Endothelial cell of coronary artery (primary cell): ENCODE measurements around the gene ATP13A5. TPM values are rescaled to one million over a fixed set of nuclear protein-coding genes. Genes with fewer than 3 reads are reported as not detected.

Source experiments
- total RNA-seq: library from RNA; depleted of rRNA; stranded (reverse); fragments of >200 nt; gene quantifications from 2 replicates; pipeline ENCODE4 v1.2.3, GENCODE V29; 2014

The ATP13A5 gene, protein sequence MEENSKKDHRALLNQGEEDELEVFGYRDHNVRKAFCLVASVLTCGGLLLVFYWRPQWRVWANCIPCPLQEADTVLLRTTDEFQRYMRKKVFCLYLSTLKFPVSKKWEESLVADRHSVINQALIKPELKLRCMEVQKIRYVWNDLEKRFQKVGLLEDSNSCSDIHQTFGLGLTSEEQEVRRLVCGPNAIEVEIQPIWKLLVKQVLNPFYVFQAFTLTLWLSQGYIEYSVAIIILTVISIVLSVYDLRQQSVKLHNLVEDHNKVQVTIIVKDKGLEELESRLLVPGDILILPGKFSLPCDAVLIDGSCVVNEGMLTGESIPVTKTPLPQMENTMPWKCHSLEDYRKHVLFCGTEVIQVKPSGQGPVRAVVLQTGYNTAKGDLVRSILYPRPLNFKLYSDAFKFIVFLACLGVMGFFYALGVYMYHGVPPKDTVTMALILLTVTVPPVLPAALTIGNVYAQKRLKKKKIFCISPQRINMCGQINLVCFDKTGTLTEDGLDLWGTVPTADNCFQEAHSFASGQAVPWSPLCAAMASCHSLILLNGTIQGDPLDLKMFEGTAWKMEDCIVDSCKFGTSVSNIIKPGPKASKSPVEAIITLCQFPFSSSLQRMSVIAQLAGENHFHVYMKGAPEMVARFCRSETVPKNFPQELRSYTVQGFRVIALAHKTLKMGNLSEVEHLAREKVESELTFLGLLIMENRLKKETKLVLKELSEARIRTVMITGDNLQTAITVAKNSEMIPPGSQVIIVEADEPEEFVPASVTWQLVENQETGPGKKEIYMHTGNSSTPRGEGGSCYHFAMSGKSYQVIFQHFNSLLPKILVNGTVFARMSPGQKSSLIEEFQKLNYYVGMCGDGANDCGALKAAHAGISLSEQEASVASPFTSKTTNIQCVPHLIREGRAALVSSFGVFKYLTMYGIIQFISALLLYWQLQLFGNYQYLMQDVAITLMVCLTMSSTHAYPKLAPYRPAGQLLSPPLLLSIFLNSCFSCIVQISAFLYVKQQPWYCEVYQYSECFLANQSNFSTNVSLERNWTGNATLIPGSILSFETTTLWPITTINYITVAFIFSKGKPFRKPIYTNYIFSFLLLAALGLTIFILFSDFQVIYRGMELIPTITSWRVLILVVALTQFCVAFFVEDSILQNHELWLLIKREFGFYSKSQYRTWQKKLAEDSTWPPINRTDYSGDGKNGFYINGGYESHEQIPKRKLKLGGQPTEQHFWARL
- total RNA-seq: not detected in 2 replicates

GRCh38 chr3:193378706-193379105, at the start of gene ATP13A5:
ATP13A5 (minus strand) TSS chr3:193378753; CDS start chr3:193378725, 28 bp downstream.

GRCh38 chr3:193240850-193241706, 137.5 kb downstream of the ATP13A5 start, which contains the start of gene PLAAT1:
PLAAT1 (plus strand) TSS chr3:193241222; CDS start chr3:193255651, 14,429 bp downstream.

Other genes starting within 250 kb of the ATP13A5 start
- gene PLAAT1, start 137.5 kb downstream of the ATP13A5 start, total RNA-seq: 0.45 TPM in 1 of 2 replicates, not detected in the other
- 0.09 TPM in 2 replicates for gene ATP13A4, start 176.1 kb upstream of the ATP13A5 start, total RNA-seq
- 71.3 and 76.4 TPM in 2 replicates for gene OPA1, start 214.5 kb upstream of the ATP13A5 start, total RNA-seq